ENCODE data around the gene DENND4B. TPM values are rescaled to one million over a fixed set of nuclear protein-coding genes. Genes with fewer than 3 reads are reported as not detected.

The DENND4B gene
- total and polyA plus RNA-seq, 10 of the 15 experiments (the other 5 are each of a cell fraction or from before 2014, with no cell fraction given): 12.0 to 74.8 (median 22.7) TPM

DNA sequence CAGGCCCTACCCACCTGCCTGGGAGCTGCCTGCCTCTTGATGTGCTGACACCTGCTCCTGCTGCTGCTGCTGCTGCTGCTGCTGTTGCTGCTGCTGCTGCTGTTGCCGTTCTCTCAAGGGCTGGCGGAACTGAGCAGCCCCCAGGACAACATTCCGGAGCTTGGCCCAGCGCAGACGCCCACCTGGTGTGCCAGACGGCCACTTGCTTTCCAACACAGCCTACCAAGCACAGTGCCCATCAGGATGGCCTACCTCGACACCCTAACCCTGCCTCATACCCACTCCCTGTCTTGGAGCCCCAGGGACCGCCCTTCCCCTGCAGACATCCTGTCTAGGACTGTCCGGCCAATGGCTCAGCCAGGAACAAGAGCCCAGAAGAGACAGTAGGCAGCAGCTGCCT, 11.8 kb downstream of the DENND4B start:
- no peak for ATAC-seq
- BruUV-seq (replicated peaks): no TSS peak
- CTCF ChIA-PET: no interaction called here

DNA sequence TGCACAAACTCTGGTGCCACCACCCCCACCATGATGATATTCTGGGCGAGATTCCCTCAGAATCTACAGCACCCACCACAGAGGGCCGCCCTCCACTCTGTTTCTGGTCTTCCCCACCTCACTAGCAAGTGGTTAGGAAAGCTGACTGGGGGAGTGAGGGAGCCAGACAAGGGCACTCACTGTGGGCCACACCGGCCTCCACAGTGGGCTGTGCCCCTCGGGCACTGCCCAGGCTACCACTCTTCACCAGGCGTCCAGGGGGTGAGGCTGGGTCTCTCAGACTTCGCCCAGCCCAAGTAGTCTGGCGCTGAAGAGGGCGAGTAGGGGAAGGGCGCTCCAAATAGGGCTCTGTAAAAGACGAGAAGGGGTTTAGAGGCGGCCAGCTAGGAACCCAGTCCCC, 12.6 kb downstream of the DENND4B start:
- intact Hi-C loops (cut with micrococcal nuclease; ENCODE audit: unreplicated experiment) (no loop called here), in situ Hi-C loops (cut with MboI) (no loop called here)
- no peak overlapping the region for H3K9ac ChIP-seq (ENCODE audit: control insufficient read depth, insufficient read depth, low read length)
- DNase-seq (ENCODE audit: low read depth, low spot score): no peak
- no peak overlapping the region for H3K4me3 ChIP-seq
- peaks cover 20 to 26% of the 10 kb centered on the region in 2 experiments; a peak in 3 of 4 replicates for H3K36me3 ChIP-seq (ENCODE audit: control insufficient read depth in 2 of 2, insufficient read depth in 2 of 2, low read length in 1 of 2)
- H2AFZ ChIP-seq (ENCODE audit: control insufficient read depth, low read depth, low read length): no peak overlapping the region
- BruUV-seq (replicated peaks): no TSS peak
- no peaks in the 10 kb centered on the region for H3K27me3 ChIP-seq (replicated peaks in 1 of 2; ENCODE audit: control insufficient read depth in 2 of 2, insufficient read depth in 2 of 2, low read length in 1 of 2)
- RAD21 ChIA-PET (ENCODE audit: unreplicated experiment): no interaction called here
- ATAC-seq: no peak
- no peaks in the 10 kb centered on the region for H4K20me1 ChIP-seq (ENCODE audit: control insufficient read depth, insufficient read depth)
- TF ChIP-seq TCF7 (IDR thresholded peaks at IDR 0.05; ENCODE audit: borderline replicate concordance) (no peak), BACH1 (IDR thresholded peaks at IDR 0.05; ENCODE audit: borderline replicate concordance) (no peak), KAT2A (conservative IDR thresholded peaks at IDR 0.05; ENCODE audit: control insufficient read depth, low read depth, low read length) (no peak), USF2 (IDR thresholded peaks at IDR 0.05; ENCODE audit: borderline replicate concordance, low read depth, low read length) (no peak), BRCA1 (IDR thresholded peaks at IDR 0.05; ENCODE audit: low read depth, low read length) (no peak), MYC (IDR thresholded peaks at IDR 0.05; ENCODE audit: insufficient read depth, insufficient read length, insufficient replicate concordance, low read length, severe bottlenecking) (no peak), SIN3A (IDR thresholded peaks at IDR 0.05; ENCODE audit: low read depth, low read length) (no peak), SREBF1 (IDR thresholded peaks at IDR 0.05; ENCODE audit: low read length) (no peak), ZZZ3 (IDR thresholded peaks at IDR 0.05; ENCODE audit: control insufficient read depth, insufficient read length, low read depth) (no peak), BCL11A (IDR thresholded peaks at IDR 0.05; ENCODE audit: low read depth, low read length) (no peak)
- TF ChIP-seq, protein P1, sequence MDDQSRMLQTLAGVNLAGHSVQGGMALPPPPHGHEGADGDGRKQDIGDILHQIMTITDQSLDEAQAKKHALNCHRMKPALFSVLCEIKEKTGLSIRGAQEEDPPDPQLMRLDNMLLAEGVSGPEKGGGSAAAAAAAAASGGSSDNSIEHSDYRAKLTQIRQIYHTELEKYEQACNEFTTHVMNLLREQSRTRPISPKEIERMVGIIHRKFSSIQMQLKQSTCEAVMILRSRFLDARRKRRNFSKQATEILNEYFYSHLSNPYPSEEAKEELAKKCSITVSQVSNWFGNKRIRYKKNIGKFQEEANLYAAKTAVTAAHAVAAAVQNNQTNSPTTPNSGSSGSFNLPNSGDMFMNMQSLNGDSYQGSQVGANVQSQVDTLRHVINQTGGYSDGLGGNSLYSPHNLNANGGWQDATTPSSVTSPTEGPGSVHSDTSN (IDR thresholded peaks at IDR 0.05; ENCODE audit: insufficient replicate concordance, low read depth, low read length): no peak
- CTCF ChIA-PET: no interaction called here
- H3K27ac ChIP-seq (ENCODE audit: control insufficient read depth, insufficient read depth): no peak overlapping the region
- FAIRE-seq: no peak
- H3K4me2 ChIP-seq (ENCODE audit: control insufficient read depth, insufficient read depth): no peak overlapping the region
- H3K4me1 ChIP-seq (ENCODE audit: control insufficient read depth, insufficient read depth, low read length): peaks cover 3% of the 10 kb centered on the region
- SMC1A ChIA-PET (ENCODE audit: uncharacterized antibody, unreplicated experiment): no interaction called here
- WGBS (ENCODE audit: insufficient coverage, insufficient replicate concordance, low lambda C conversion rate, missing lambda C conversion rate): 94% methylated on average over 9 of the region's 11 CpGs
- H3K9me3 ChIP-seq (replicated peaks; ENCODE audit: control insufficient read depth, insufficient read depth, low read length): no peaks in the 10 kb centered on the region
- no peaks in the 10 kb centered on the region for H3K79me2 ChIP-seq (ENCODE audit: control insufficient read depth, insufficient read depth, low read length)
- POLR2A ChIA-PET: interaction anchor here (0.6 kb wide), 1 partner anchor 41 kb away, joined by 3 read pairs; no protein-coding TSS in a partner anchor

More for the DNA sequence above, 11.8 kb downstream of the DENND4B start:
- DNase-seq (ENCODE audit: low read depth, low spot score): no peak
- H3K4me3 ChIP-seq: no peak overlapping the region
- no peaks in the 10 kb centered on the region for H3K4me1 ChIP-seq (ENCODE audit: control insufficient read depth, insufficient read depth, low read length)
- RAD21 ChIA-PET (ENCODE audit: unreplicated experiment): no interaction called here
- no peak overlapping the region for H2AFZ ChIP-seq (ENCODE audit: control insufficient read depth, low read depth, low read length)
- WGBS (ENCODE audit: insufficient coverage, insufficient replicate concordance, low lambda C conversion rate, missing lambda C conversion rate): 91% methylated on average over 9 of the region's 9 CpGs
- SMC1A ChIA-PET (ENCODE audit: uncharacterized antibody, unreplicated experiment): no interaction called here
- no peak overlapping the region for H3K4me2 ChIP-seq (ENCODE audit: control insufficient read depth, insufficient read depth)
- H3K9me3 ChIP-seq (replicated peaks; ENCODE audit: control insufficient read depth, insufficient read depth, low read length): no peaks in the 10 kb centered on the region
- POLR2A ChIA-PET: no interaction called here
- intact Hi-C loops (cut with micrococcal nuclease; ENCODE audit: unreplicated experiment) (no loop called here), in situ Hi-C loops (cut with MboI) (no loop called here)
- H3K79me2 ChIP-seq (ENCODE audit: control insufficient read depth, insufficient read depth, low read length): no peaks in the 10 kb centered on the region
- H4K20me1 ChIP-seq (ENCODE audit: control insufficient read depth, insufficient read depth): no peaks in the 10 kb centered on the region
- FAIRE-seq: no peak
- H3K27ac ChIP-seq (ENCODE audit: control insufficient read depth, insufficient read depth): no peak overlapping the region
- no peaks in the 10 kb centered on the region for H3K27me3 ChIP-seq (replicated peaks in 1 of 2; ENCODE audit: control insufficient read depth in 2 of 2, insufficient read depth in 2 of 2, low read length in 1 of 2)
- no peak overlapping the region for H3K9ac ChIP-seq (ENCODE audit: control insufficient read depth, insufficient read depth, low read length)
- H3K36me3 ChIP-seq (ENCODE audit: control insufficient read depth in 2 of 2, insufficient read depth in 2 of 2, low read length in 1 of 2): peaks cover 21 to 26% of the 10 kb centered on the region in 2 experiments; a peak in 3 of 4 replicates
- no peak for TF ChIP-seq HSF1 (IDR thresholded peaks at IDR 0.05; ENCODE audit: low read depth, low read length)
- peak; percentile 42; the same call in 1 of the 2 replicates for TF ChIP-seq POLR2A (IDR thresholded peaks at IDR 0.05; ENCODE audit: low read depth, low read length)
- no peak for TF ChIP-seq FOS (IDR thresholded peaks at IDR 0.05; ENCODE audit: borderline replicate concordance, extremely low read depth, insufficient read length)

Data from GM12878 (cell line).